A673 (cell line): ENCODE data around the gene GAS2. TPM values are rescaled to one million over a fixed set of nuclear protein-coding genes. Genes with fewer than 3 reads are reported as not detected.

Experiments used
- BruUV-seq: library from RNA; stranded (reverse); fragments of 400-500 nt; replicated peaks from 2 replicates; lab custom pipeline; 2021; lab: Mats Ljungman, UMichigan
- CTCF ChIA-PET: fragments of 300-600 bp; sonication (Branson Sonifier 250); formaldehyde crosslinking; loops from one replicate; lab custom pipeline; 2022; ENCODE audit warnings: antibody characterized with exemption; lab: Charles Lee
- POLR2A ChIA-PET: fragments of 300-600 bp; sonication (Branson Sonifier 250); formaldehyde crosslinking; loops from one replicate; lab custom pipeline; 2022; ENCODE audit warnings: antibody characterized with exemption; ENCODE audit not compliant: low non-redundant PET; lab: Charles Lee
- DNase-seq: peaks from one replicate; pipeline ENCODE4 v3.0.0-alpha.2; 2015; ENCODE audit warnings: low spot score
- H3K27ac ChIP-seq: fragments of 200-600 bp; sonication (generic); 2 replicates; pipeline ENCODE4 v1.5.1; 2016; ENCODE audit warnings: mixed run types, low read depth, mild to moderate bottlenecking, mixed read lengths, antibody characterized with exemption, low read length; ENCODE audit not compliant: poor library complexity, severe bottlenecking
- H3K27me3 ChIP-seq: fragments of 200-600 bp; sonication (generic); replicated peaks from 2 replicates; pipeline ENCODE4 v1.6.1; 2017; ENCODE audit warnings: mixed run types, low read depth, mild to moderate bottlenecking, mixed read lengths, antibody characterized with exemption, low read length; ENCODE audit not compliant: insufficient read depth, poor library complexity
- H3K36me3 ChIP-seq: fragments of 200-600 bp; sonication (generic); 2 replicates; pipeline ENCODE4 v1.6.1; 2016; ENCODE audit warnings: mixed run types, mild to moderate bottlenecking, mixed read lengths, antibody characterized with exemption, low read length; ENCODE audit not compliant: insufficient read depth, poor library complexity, severe bottlenecking
- H3K4me1 ChIP-seq: fragments of 200-600 bp; sonication (generic); 2 replicates; pipeline ENCODE4 v1.6.1; 2017; ENCODE audit warnings: mixed run types, mild to moderate bottlenecking, mixed read lengths, antibody characterized with exemption, low read length; ENCODE audit not compliant: insufficient read depth, poor library complexity, severe bottlenecking
- H3K4me3 ChIP-seq: fragments of 200-600 bp; sonication (generic); 2 replicates; pipeline ENCODE4 v1.5.1; 2016; ENCODE audit warnings: low read depth, mixed run types, mild to moderate bottlenecking, mixed read lengths, low read length; ENCODE audit not compliant: poor library complexity, severe bottlenecking
- H3K9me3 ChIP-seq: fragments of 200-600 bp; sonication (generic); 2 replicates; pipeline ENCODE4 v1.6.1; 2016; ENCODE audit warnings: mixed run types, low read depth, mild to moderate bottlenecking, mixed read lengths, antibody characterized with exemption, low read length; ENCODE audit not compliant: poor library complexity, severe bottlenecking
- EZH2 ChIP-seq: fragments of 200-600 bp; sonication (generic); IDR thresholded peaks from 2 replicates; pipeline ENCODE4 v1.6.1; 2017; ENCODE audit warnings: borderline replicate concordance, low read depth, mild to moderate bottlenecking, mixed read lengths, antibody characterized with exemption, low read length; ENCODE audit not compliant: poor library complexity, severe bottlenecking
- intact Hi-C: fragments of 100-400 bp; cut with micrococcal nuclease; formaldehyde crosslinking; loops from one replicate; pipeline ENCODE4 v1.10.0; 2022; ENCODE audit not compliant: unreplicated experiment
- total RNA-seq: library from RNA; stranded (reverse); gene quantifications from 2 replicates; pipeline ENCODE4 v1.2.3, GENCODE V29; 2021
- TF ChIP-seq, protein P1 (sequence below): fragments of 300-800, 200-600 bp; sonication (generic); conservative IDR thresholded peaks from 2 replicates; pipeline ENCODE4 v1.5.1; 2017; ENCODE audit warnings: low read depth, mild to moderate bottlenecking, antibody characterized with exemption, low read length, moderate library complexity, mixed read lengths

GAS2 gene
- total RNA-seq, 1 experiment from 2014 or later: 1.8 TPM

- intact Hi-C loops: no loop called here
- Histone ChIP-seq H3K9me3 (no peaks in the 10 kb centered on the region), H3K4me1 (no peaks in the 10 kb centered on the region), H3K4me3 (no peak overlapping the region), H3K36me3 (no peaks in the 10 kb centered on the region), H3K27me3 (no peaks in the 10 kb centered on the region), H3K27ac (no peak overlapping the region)
- DNase-seq: no peak
- CTCF ChIA-PET: no interaction called here
- TF ChIP-seq EZH2: no peak
- TF ChIP-seq, protein P1, sequence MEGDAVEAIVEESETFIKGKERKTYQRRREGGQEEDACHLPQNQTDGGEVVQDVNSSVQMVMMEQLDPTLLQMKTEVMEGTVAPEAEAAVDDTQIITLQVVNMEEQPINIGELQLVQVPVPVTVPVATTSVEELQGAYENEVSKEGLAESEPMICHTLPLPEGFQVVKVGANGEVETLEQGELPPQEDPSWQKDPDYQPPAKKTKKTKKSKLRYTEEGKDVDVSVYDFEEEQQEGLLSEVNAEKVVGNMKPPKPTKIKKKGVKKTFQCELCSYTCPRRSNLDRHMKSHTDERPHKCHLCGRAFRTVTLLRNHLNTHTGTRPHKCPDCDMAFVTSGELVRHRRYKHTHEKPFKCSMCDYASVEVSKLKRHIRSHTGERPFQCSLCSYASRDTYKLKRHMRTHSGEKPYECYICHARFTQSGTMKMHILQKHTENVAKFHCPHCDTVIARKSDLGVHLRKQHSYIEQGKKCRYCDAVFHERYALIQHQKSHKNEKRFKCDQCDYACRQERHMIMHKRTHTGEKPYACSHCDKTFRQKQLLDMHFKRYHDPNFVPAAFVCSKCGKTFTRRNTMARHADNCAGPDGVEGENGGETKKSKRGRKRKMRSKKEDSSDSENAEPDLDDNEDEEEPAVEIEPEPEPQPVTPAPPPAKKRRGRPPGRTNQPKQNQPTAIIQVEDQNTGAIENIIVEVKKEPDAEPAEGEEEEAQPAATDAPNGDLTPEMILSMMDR: no peak
- BruUV-seq: no TSS peak
- POLR2A ChIA-PET: no interaction called here
Observed at GRCh38 chr11:22715971-22716370, 49.6 kb downstream of the GAS2 start.

DNA sequence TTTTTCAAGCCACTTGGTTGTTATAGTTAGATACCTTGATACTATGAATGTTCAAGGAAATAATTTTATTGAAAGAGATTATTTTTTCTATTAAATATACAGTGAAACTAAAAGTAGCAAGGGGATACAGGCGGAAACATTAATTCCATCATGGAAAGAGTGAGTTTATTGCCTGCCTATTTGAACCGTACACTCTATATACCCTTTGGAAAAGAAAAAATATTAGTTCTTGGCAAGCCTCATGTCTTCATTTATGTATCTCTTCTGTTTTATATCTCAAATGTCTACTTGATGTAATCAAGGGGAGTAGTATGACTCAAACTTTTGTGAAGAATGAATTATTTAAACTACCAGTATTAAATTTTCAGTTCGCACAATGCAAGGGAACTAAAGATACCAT is 54.0 kb downstream of the GAS2 start:
- no peak overlapping the region for H3K27ac ChIP-seq
- no peaks in the 10 kb centered on the region for H3K27me3 ChIP-seq
- H3K4me3 ChIP-seq: no peak overlapping the region
- H3K9me3 ChIP-seq: no peaks in the 10 kb centered on the region
- H3K4me1 ChIP-seq: peaks cover 5% of the 10 kb centered on the region
- H3K36me3 ChIP-seq: no peaks in the 10 kb centered on the region
- no TSS peak for BruUV-seq
- TF ChIP-seq, protein P1: no peak
- TF ChIP-seq EZH2: no peak
- ChIA-PET POLR2A (no interaction called here), CTCF (no interaction called here)
- intact Hi-C loops: loop anchor here (1.0 kb wide), 1 partner anchor 25 kb away; no protein-coding TSS in a partner anchor
- DNase-seq: no peak

GRCh38 chr11:22723274-22723673 is 56.9 kb downstream of the GAS2 start:
- ChIA-PET CTCF (no interaction called here), POLR2A (no interaction called here)
- no peaks in the 10 kb centered on the region for H3K36me3 ChIP-seq
- peaks cover 10% of the 10 kb centered on the region for H3K4me1 ChIP-seq
- H3K9me3 ChIP-seq: no peaks in the 10 kb centered on the region
- intact Hi-C loops: no loop called here
- H3K27ac ChIP-seq: no peak overlapping the region
- H3K27me3 ChIP-seq: no peaks in the 10 kb centered on the region
- no peak for DNase-seq
- TF ChIP-seq EZH2: no peak
- TF ChIP-seq, protein P1: no peak
- H3K4me3 ChIP-seq: no peak overlapping the region
- no TSS peak for BruUV-seq
